ENCODE data around the gene GPD1. TPM values are rescaled to one million over a fixed set of nuclear protein-coding genes. Genes with fewer than 3 reads are reported as not detected.
A peak's percentile ranks its signal among the peaks of the same experiment; 100 is the strongest.

Gene GPD1
- total RNA-seq = under 1 TPM; 0.35 to 0.46 TPM

DNA sequence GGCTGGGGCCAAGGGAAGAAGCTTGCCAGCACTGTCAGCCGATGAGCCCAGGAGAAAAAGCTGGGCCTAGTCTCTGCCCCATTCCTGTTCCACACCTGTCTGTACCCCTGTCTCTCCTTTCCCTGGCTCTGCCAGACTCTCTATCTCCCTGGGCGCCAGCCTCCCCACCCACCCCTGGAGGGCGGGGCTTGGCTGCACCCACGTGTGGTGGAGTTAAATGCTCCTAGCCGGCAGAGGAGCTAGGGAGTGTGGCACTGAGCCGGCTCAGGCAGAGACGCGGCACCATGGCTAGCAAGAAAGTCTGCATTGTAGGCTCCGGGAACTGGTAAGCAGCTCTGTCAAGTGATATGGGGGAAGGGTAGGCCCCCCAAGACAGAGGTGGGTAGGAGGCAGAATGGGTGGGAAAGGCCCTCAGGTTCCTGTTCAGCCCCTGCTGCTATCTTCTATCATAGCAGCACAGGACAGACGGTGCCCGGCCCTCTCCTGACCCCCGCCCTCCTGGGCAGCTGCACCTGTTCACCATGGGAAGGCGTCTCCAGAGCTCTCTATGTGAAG is at the start of gene GPD1:
Gene GPD1 (plus strand): TSS at position 242 of the 555 bp plus-strand sequence. CDS start 43 bp downstream, at position 285.
- DNase-seq (ENCODE audit: low spot score in 2 of 2) = no peak
- peak in 1 of 2 donors; percentile 51 for ATAC-seq
- no peaks in the 10 kb centered on the region for H3K9me3 Mint-ChIP-seq
- peak within 1 kb of the TSS in 1 of 2 donors; percentile 51 for H3K27ac Mint-ChIP-seq
- no peaks in the 10 kb centered on the region for H3K36me3 Mint-ChIP-seq

DNA sequence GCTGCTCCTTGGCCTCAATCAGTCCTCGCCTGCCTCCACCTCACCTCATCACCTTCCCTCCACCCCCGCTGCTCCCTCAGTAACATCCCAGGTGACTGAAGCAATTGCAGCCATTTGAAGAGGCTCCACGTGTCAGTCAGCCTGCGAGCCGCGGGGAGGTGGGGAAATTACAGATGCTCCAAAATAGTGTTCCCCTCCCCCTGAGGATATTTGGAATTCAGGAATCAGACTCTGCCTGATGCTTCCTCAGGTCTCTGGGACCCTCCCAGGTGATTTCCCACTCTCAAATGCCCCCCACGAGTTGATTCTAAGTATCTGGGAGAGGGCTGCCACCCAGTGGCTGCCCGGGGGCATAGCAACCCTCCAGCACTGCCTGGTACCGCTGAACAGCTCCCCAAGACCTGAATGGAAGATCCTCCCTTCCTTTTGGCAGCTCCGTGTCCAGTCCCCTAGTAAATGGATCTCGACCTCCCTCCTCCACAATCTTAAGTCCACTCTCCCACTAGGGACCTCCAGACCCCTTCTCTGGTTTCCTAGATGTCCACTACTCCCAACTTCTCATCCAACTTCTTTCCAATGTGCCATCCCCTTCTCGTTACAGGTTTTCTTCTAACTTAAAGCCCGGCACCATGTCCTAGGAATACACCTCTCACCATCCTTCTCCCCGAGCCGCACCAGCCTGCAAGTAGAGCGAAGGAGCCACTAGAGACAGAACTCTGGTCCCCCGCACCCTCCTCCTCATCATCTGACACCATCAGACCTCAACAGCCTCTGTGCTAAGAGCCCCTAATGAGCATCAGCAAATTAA is 47.8 kb upstream of the GPD1 start:
- no peaks in the 10 kb centered on the region for H3K9me3 Mint-ChIP-seq
- peak overlapping the region in 1 of 2 donors; percentile 17 for H3K27ac Mint-ChIP-seq
- H3K36me3 Mint-ChIP-seq = no peaks in the 10 kb centered on the region
- ATAC-seq (peak; percentile 39 to 45), DNase-seq (ENCODE audit: low spot score in 2 of 2) (peak in 1 of 2 donors; percentile 67)

DNA sequence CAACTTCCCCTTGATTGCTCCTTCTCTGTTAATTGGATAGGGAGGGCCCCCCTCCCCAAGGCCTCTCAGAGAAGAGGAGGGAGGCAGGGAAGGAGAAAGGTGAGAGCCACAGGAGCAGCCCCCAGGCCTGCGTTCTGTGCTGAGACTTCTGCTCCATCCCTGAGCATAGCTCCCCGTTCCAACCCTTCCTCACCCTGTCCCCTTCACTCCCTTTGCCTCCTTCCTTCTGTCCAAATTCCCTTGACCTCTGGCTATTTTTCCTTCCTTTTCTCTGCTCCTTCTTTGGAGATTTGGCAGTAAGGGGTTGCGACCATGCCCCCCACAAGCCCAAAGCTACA is 47.2 kb upstream of the GPD1 start:
- ATAC-seq = no peak
- H3K36me3 Mint-ChIP-seq = no peaks in the 10 kb centered on the region

DNA sequence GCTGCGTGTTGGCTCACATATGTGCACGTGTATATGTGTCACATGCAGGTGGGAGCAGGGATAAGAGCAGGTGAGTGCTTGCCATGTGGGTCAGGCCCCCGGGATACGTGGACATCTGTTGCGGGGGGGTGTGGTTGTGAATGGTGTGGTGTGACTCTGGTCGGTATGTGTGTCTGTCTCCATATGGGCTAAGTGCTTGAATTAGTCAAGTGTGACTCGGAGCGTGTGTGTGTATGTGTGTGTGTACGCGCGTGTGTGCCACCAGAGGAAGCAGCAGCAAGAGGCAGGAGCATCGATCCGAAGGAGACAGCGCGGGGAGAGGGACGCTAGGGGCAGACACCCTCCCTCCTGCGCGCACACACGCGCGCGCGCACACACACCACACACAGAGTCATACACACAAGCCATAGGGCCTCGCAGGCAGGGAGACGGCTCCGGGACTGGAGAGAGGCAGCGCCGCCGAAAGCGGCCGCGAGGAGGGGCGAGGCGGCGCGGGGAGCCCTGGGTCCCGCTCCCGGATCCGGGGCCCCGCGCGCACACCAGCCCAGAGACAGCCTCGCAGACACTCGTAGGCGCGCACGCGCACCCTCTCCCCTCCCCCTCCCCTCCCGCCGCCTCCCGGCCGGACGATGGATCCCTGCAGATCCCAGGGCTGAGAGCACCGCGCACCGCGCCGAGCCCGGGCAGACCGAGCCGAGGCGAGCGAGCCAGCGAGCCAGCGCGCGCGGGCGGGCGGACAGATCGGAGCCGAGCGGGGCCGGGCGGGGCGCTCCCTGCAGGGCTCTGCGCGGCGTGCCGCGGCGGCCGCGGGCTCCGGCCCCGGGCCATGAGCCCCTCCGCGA is 46.6 kb upstream of the GPD1 start, which contains the start of gene ASIC1:
Gene ASIC1 (plus strand): TSS at position 597 of the 842 bp plus-strand sequence. CDS start 1,171 bp downstream, outside the sequence.
- peak in 1 of 2 donors; percentile 62 for DNase-seq (ENCODE audit: low spot score in 2 of 2)
- ATAC-seq = peak; percentile 38 to 65
- Mint-ChIP-seq H3K36me3 (no peaks in the 10 kb centered on the region), H3K27ac (peak within 1 kb of the TSS in 1 of 2 donors; percentile 61), H3K9me3 (no peaks in the 10 kb centered on the region)

More for the DNA sequence above, 47.2 kb upstream of the GPD1 start:
- Mint-ChIP-seq H3K9me3 (no peaks in the 10 kb centered on the region), H3K27ac (peak overlapping the region in 1 of 2 donors; percentile 61)
- no peak for DNase-seq (ENCODE audit: low spot score in 2 of 2)

DNA sequence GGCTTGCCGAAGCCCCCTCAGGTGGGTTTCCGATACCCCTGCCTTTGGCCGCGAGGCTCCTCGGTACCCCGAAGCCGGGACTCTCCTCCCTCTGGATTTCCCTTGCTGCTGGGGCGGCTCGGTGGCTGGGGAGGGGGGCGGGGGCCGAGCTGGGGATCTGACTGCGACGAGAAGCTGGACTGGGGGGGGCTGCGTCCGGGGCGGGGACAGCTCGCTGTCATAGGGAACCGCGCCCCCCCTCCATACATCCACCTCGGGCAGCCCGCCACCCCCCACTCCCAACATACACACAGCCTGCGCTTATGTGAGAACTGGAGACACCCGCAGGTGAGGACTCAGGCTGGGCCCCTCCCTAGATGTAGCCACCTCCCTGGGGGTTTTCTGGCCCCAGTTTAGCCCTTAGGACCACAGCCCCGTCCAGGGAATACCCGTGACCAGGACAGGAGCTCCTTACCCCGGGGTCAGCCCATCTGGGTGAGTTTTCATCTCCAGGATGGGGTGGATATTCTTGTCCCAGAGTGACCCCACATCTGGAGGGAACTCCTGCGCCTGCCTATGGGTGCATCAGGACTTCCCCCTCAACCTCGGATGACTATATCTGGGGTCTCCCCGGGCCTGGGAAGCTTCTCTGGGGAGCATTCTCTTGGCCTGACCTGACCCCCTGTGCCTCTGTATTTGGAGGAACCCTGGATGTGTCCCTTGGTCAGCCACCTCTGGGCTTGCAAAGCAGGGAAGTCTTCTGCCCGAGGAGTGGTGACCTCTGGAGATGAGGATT is 45.7 kb upstream of the GPD1 start:
- no peak for DNase-seq (ENCODE audit: low spot score in 2 of 2)
- Mint-ChIP-seq H3K36me3 (no peaks in the 10 kb centered on the region), H3K9me3 (no peaks in the 10 kb centered on the region), H3K27ac (no peak overlapping the region)
- ATAC-seq = peak in 1 of 2 donors; percentile 1

DNA sequence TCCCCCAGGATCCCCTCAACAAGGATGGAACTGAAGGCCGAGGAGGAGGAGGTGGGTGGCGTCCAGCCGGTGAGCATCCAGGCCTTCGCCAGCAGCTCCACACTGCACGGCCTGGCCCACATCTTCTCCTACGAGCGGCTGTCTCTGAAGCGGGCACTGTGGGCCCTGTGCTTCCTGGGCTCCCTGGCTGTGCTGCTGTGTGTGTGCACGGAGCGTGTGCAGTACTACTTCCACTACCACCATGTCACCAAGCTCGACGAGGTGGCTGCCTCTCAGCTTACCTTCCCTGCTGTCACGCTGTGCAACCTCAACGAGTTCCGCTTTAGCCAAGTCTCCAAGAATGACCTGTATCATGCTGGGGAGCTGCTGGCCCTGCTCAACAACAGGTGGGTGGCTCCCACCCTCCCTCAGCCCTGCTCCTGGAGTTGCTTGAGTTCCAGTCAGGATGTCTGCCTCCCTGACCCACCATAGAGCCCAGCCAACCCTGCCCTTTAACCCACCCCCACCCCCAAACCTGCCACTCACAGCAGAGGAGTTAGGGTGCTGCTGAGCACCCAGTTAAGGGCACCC is 45.0 kb upstream of the GPD1 start:
- DNase-seq (ENCODE audit: low spot score in 2 of 2) (no peak), ATAC-seq (peak in 1 of 2 donors; percentile 25)
- Mint-ChIP-seq H3K27ac (peak overlapping the region in 1 of 2 donors; percentile 41), H3K36me3 (no peaks in the 10 kb centered on the region), H3K9me3 (no peaks in the 10 kb centered on the region)

DNA sequence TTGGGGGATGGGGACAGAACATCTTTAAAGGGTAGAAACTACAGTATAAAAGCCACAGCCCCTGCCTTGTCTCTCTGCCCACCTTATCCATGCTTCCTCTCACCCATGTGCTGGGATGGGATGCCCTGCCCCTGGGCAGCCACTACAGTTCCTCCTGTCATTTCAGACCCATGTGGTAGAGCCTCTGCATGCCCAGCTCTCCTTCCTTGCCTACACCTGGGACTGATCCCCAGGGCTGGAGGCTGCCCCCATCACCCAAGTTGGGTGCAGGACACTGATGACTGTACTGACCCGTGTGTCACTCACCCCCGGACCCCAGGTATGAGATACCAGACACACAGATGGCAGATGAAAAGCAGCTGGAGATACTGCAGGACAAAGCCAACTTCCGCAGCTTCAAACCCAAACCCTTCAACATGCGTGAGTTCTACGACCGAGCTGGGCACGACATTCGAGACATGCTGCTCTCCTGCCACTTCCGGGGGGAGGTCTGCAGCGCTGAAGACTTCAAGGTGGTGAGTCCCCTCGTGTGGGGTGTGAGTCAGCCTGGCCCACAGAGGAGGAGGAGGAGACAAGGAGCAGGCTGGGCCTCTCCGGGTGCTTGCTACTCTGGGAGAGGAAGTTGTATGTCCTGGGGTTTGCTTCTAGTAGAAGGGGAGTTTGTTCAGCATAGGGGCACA is 44.2 kb upstream of the GPD1 start:
- H3K36me3 Mint-ChIP-seq = no peaks in the 10 kb centered on the region
- no peaks in the 10 kb centered on the region for H3K9me3 Mint-ChIP-seq
- ATAC-seq = peak; percentile 73 to 84
- no peak overlapping the region for H3K27ac Mint-ChIP-seq
- peak; percentile 50 to 67 for DNase-seq (ENCODE audit: low spot score in 2 of 2)

DNA sequence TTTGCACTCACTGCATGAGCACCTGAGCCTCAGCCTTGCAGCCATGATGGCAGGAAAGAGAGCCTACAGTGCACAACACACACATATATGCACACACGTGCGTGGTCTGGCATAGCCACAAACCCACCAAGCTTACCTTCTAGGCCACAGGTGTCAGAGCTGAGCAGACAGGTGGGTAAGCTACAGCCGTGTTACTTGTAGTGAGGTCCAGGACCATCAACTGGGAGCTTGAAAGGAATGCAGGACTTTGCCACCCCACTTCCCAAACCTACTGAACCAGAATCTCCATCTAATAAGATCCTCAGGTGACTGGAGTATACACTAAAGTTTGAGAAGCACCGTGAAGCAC is 43.7 kb upstream of the GPD1 start:
- Mint-ChIP-seq H3K9me3 (no peaks in the 10 kb centered on the region), H3K27ac (no peak overlapping the region), H3K36me3 (no peaks in the 10 kb centered on the region)
- ATAC-seq (no peak), DNase-seq (ENCODE audit: low spot score in 2 of 2) (no peak)

DNA sequence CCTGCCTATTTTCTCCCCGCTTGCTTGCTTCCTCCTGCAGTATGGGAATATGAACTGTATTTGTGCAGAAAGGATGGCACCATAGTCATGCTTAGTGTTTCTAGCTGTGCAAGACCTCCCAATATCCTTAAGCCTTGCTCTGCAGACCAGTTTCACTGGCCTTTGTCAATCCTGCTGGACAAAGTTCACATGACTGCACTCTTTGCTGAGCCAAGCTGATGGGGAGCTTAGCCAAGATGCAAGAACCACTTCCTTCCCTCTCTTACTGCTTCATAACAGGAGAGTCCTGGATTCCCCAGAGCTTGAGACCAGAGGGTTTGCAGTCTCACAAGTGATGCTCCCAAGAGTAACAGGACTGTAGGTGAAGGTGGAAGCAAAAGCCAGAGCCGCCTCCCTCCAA is 42.6 kb upstream of the GPD1 start:
- no peaks in the 10 kb centered on the region for H3K36me3 Mint-ChIP-seq
- no peaks in the 10 kb centered on the region for H3K9me3 Mint-ChIP-seq
- DNase-seq (ENCODE audit: low spot score in 2 of 2) (no peak), ATAC-seq (no peak)
- H3K27ac Mint-ChIP-seq = no peak overlapping the region

DNA sequence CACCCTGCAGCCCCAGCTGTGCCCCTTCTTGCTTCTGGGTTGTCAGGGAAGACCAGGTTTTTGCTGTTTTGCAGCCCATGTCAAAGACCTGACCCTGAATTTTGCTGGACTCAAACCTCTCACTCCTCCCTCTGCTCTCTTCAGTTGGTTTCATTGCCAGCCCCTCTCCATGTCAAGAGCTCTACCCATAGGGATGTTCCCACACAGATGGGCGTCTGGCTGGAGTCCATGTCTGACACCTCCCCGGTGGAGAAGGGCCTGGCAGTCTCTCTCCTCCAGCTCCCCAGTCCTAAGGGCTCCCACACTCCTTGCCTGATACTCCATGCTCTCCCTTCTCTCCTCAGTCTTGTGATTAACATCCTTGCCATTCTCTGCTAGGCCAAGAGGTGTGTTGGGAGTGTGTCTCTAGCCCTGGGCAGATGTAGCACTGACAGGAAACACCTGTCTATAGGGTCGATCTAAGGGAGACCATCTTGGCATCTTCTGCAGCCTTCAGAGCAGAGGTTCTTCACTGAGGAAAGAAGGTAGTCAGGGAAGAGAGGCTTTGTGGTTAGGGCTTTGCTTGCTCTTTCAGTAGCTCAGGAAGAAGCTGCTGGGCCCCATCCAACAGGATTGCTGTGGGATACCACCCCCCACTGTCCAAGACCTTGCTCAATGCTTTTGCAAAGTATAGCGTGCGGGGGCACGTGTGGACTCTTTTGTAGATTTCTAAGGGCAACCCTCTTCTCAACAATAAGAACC is 41.7 kb upstream of the GPD1 start:
- Mint-ChIP-seq H3K27ac (no peak overlapping the region), H3K9me3 (no peaks in the 10 kb centered on the region), H3K36me3 (no peaks in the 10 kb centered on the region)
- ATAC-seq (no peak), DNase-seq (ENCODE audit: low spot score in 2 of 2) (no peak)

DNA sequence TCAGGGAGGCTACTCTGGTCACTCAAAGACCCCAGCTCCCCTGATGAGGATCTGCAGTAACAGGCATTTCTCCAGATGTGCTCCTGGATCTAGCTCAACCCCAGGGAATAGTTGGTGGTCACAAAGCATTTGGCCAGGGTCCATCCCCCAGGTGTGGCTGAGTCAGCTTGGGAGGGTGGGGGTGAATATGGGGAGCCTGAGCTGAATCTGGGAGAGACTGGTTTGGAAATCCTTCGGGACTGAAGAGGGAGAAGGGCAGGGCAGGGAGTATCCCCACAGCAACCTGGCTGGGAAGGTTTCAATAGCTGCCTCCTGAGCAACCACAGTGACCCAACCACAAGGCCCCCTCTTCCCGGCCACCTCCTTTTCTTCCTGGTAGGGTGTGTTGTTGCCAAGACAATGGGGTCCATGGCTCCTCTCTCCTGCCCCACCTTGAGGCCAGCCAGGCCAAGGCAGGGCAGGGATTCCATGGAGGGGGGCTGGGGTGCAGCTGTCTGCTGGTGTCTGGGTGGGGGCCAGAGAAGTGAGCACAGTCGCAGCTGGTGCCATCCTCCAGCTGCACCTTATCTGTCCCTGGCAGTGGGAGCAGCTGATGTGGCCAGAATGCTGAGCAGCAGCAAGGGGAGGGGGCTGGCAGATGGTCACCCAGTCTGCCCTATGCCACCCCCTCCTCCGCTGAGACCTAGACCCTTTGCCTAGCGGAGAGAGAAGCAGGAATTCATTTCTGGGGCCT is 40.9 kb upstream of the GPD1 start:
- DNase-seq (ENCODE audit: low spot score in 2 of 2) = no peak
- no peaks in the 10 kb centered on the region for H3K9me3 Mint-ChIP-seq
- H3K36me3 Mint-ChIP-seq = no peaks in the 10 kb centered on the region
- H3K27ac Mint-ChIP-seq = peak overlapping the region in 1 of 2 donors; percentile 17
- ATAC-seq = no peak

DNA sequence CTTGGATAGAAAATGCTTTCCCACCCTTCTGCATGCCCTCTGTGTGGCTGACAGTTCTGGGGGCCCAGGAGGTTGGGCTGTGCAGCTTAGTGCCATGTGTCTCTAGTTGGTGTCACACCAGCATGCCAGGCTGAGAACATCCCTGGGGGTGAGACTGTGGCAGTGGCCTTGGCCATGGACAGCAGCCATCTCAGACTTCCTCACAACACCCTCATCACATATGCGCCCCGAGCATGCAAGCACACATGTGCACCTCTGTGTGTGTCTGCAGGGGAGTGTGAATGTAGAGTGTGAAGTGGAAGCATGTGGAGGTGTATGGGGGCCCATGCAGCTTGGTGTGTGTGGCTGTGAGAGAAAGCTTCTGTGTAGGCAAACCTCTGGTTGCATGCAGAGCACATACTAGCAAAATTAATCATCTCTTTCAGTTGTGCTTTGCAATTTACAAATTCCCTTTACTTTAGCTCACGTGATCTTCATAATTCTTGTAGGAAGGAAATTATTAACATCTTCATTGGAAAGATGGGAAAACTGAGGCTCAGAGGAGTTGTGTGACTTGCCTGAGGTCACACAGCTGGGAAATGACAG is 38.0 kb upstream of the GPD1 start:
- ATAC-seq (no peak), DNase-seq (ENCODE audit: low spot score in 2 of 2) (no peak)
- no peaks in the 10 kb centered on the region for H3K9me3 Mint-ChIP-seq
- H3K27ac Mint-ChIP-seq = no peak overlapping the region
- H3K36me3 Mint-ChIP-seq = no peaks in the 10 kb centered on the region

DNA sequence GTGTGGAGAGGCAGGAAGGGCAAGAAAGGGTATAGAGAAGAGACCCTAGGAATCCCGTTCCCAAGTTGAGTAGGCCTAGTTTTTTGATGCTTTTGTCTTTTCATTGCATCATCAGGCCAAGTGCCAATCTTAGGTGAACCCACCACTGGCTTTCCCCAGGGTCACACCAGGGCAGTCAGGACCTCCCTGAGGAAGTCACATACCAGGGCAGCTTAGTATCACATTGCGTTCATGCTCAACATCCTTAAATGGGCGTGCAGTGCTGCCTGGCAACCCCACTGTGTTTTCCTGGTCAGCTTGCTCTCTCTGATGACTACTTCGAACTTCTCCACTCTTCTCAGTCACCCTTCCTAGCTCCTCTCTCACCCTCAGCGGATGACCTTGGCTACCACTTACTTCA is 37.4 kb upstream of the GPD1 start:
- Mint-ChIP-seq H3K9me3 (no peaks in the 10 kb centered on the region), H3K36me3 (no peaks in the 10 kb centered on the region), H3K27ac (no peak overlapping the region)
- DNase-seq (ENCODE audit: low spot score in 2 of 2) (no peak), ATAC-seq (no peak)

DNA sequence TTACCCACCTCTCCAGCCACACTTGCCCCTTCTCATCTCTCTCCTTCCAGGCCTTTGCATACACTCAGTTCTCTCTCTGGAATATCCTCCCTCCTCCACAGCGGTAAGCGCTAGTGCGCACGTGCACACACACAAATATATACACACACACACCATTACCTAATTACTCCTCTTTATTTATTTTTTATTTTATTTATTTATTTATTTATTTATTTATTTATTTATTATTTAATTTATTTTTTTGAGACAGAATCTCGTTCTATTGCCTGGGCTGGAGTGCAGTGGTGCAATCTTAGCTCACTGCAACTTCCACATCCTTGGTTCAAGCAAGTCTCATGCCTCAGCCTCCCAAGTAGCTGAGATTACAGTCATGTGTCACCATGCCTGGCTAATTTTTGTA is 34.7 kb upstream of the GPD1 start:
- Mint-ChIP-seq H3K36me3 (no peaks in the 10 kb centered on the region), H3K27ac (no peak overlapping the region), H3K9me3 (no peaks in the 10 kb centered on the region)
- DNase-seq (ENCODE audit: low spot score in 2 of 2) = no peak
- ATAC-seq = no peak
